ENCODE data around the gene MYCN. TPM values are rescaled to one million over a fixed set of nuclear protein-coding genes. Genes with fewer than 3 reads are reported as not detected.
A peak's percentile ranks its signal among the peaks of the same experiment; 100 is the strongest.

MYCN gene
- not detected in 2 replicates for total RNA-seq
- not detected in 2 replicates for polyA plus RNA-seq
- polyA plus RNA-seq (2012), result not detected in 2 replicates
- polyA minus RNA-seq (ENCODE audit: low replicate concordance), result not detected in 2 replicates

GRCh38 chr2:15939854-15940660, at the start of gene MYCN:
MYCN (plus strand) TSS chr2:15940550; CDS start chr2:15942065, 1,515 bp downstream.
- Histone ChIP-seq H3K27me3 (ENCODE audit: control insufficient read depth, insufficient read depth, low read length) (peaks cover 20% of the 10 kb centered on the region), H4K20me1 (ENCODE audit: control insufficient read depth, extremely low read depth, insufficient read depth, low read length) (no peaks in the 10 kb centered on the region), H3K4me2 (ENCODE audit: extremely low read depth, insufficient read depth, low read length) (no peak within 1 kb of the TSS), H3K9ac (ENCODE audit: insufficient read depth, low read length) (no peak within 1 kb of the TSS), H3K27ac (ENCODE audit: insufficient read depth, low read length) (no peak within 1 kb of the TSS), H3K4me1 (ENCODE audit: control insufficient read depth, extremely low read depth, insufficient read depth, low read length) (no peaks in the 10 kb centered on the region), H3K79me2 (ENCODE audit: control insufficient read depth, insufficient read depth, low read length) (no peaks in the 10 kb centered on the region), H3K4me3 (replicated peaks in 1 of 4; ENCODE audit: control extremely low read depth in 1 of 4, insufficient read depth in 1 of 4, low read depth in 3 of 4, low read length in 4 of 4) (peak within 1 kb of the TSS in 2 of 4 experiments; percentile 14 to 19), H3K36me3 (ENCODE audit: control insufficient read depth, insufficient read depth, low read length) (no peaks in the 10 kb centered on the region), H2AFZ (ENCODE audit: low read length) (no peak within 1 kb of the TSS), H3K9me3 (ENCODE audit: control insufficient read depth, insufficient read depth, low read depth, low read length) (no peaks in the 10 kb centered on the region)
- peak in 1 of 2 donors; percentile 33 for DNase-seq (ENCODE audit: low read depth in 2 of 2)
- TF ChIP-seq EZH2 (IDR thresholded peaks at IDR 0.05; ENCODE audit: low read length, missing control alignments), result no peak
- TF ChIP-seq CTCF (conservative IDR thresholded peaks at IDR 0.05 in 1 of 2, IDR thresholded peaks at IDR 0.05 in 1 of 2; ENCODE audit: low read depth in 1 of 2, low read length in 2 of 2), result peak in 1 of 2 donors; percentile 22

GRCh38 chr2:15890936-15891905, 49.1 kb upstream of the MYCN start:
- Histone ChIP-seq H3K4me3 (replicated peaks in 1 of 4; ENCODE audit: control extremely low read depth in 1 of 4, insufficient read depth in 1 of 4, low read depth in 3 of 4, low read length in 4 of 4) (no peak overlapping the region), H4K20me1 (ENCODE audit: control insufficient read depth, extremely low read depth, insufficient read depth, low read length) (no peaks in the 10 kb centered on the region), H3K27ac (ENCODE audit: insufficient read depth, low read length) (no peak overlapping the region), H3K27me3 (ENCODE audit: control insufficient read depth, insufficient read depth, low read length) (no peaks in the 10 kb centered on the region), H3K9ac (ENCODE audit: insufficient read depth, low read length) (no peak overlapping the region), H3K79me2 (ENCODE audit: control insufficient read depth, insufficient read depth, low read length) (no peaks in the 10 kb centered on the region), H3K9me3 (ENCODE audit: control insufficient read depth, insufficient read depth, low read depth, low read length) (no peaks in the 10 kb centered on the region), H2AFZ (ENCODE audit: low read length) (no peak overlapping the region), H3K4me1 (ENCODE audit: control insufficient read depth, extremely low read depth, insufficient read depth, low read length) (no peaks in the 10 kb centered on the region), H3K36me3 (ENCODE audit: control insufficient read depth, insufficient read depth, low read length) (no peaks in the 10 kb centered on the region), H3K4me2 (ENCODE audit: extremely low read depth, insufficient read depth, low read length) (no peak overlapping the region)
- peak in 1 of 2 donors; percentile 5 for DNase-seq (ENCODE audit: low read depth in 2 of 2)
- TF ChIP-seq CTCF (conservative IDR thresholded peaks at IDR 0.05 in 1 of 2, IDR thresholded peaks at IDR 0.05 in 1 of 2; ENCODE audit: low read depth in 1 of 2, low read length in 2 of 2), result no peak
- TF ChIP-seq EZH2 (IDR thresholded peaks at IDR 0.05; ENCODE audit: low read length, missing control alignments), result no peak

Measured in fibroblast of lung (primary cell).